ENCODE results near the gene ALDH1B1.

ALDH1B1 gene

GRCh38 chr9:38412751-38413150 lies 20.2 kb downstream of the ALDH1B1 start:
- Histone ChIP-seq H2BK15ac (replicated peaks; ENCODE audit: low read depth) (no peak overlapping the region), H4K5ac (ENCODE audit: low read length) (no peak overlapping the region), H3K27me3 (ENCODE audit: insufficient read depth, low read length, poor library complexity) (no peaks in the 10 kb centered on the region), H2BK5ac (ENCODE audit: low read length) (no peak overlapping the region), H3K56ac (ENCODE audit: low read length) (no peak overlapping the region), H3K79me1 (ENCODE audit: low read length) (no peaks in the 10 kb centered on the region), H3K36me3 (ENCODE audit: control insufficient read depth, insufficient read depth, low read length) (no peaks in the 10 kb centered on the region), H3K18ac (ENCODE audit: low read length) (no peak overlapping the region), H3K27ac (ENCODE audit: low read depth, low read length) (no peak overlapping the region), H3K79me2 (ENCODE audit: control insufficient read depth, insufficient read depth, low read length) (no peaks in the 10 kb centered on the region), H3K23ac (ENCODE audit: low read length) (no peak overlapping the region), H3K9ac (ENCODE audit: low read length) (no peak overlapping the region), H2BK120ac (ENCODE audit: low read depth, low read length) (no peak overlapping the region), H2AK5ac (ENCODE audit: low read length) (no peak overlapping the region), H3K4me1 (ENCODE audit: control insufficient read depth, low read depth, low read length) (no peaks in the 10 kb centered on the region), H3K4ac (ENCODE audit: low read depth, low read length) (no peak overlapping the region), H3K4me2 (ENCODE audit: low read length) (no peak overlapping the region), H3K4me3 (ENCODE audit: low read length) (no peak overlapping the region), H4K8ac (ENCODE audit: low read depth, low read length) (no peak overlapping the region)
- no CpG with 5 or more reads among the region's 6 CpGs for WGBS (ENCODE audit: extremely low coverage, insufficient coverage, low lambda C conversion rate)
- DNase-seq, result no peak

- Histone ChIP-seq H3K18ac (ENCODE audit: low read length) (no peak overlapping the region), H3K4me1 (ENCODE audit: control insufficient read depth, low read depth, low read length) (no peaks in the 10 kb centered on the region), H3K79me1 (ENCODE audit: low read length) (no peaks in the 10 kb centered on the region), H3K79me2 (ENCODE audit: control insufficient read depth, insufficient read depth, low read length) (no peaks in the 10 kb centered on the region), H2BK120ac (ENCODE audit: low read depth, low read length) (no peak overlapping the region), H2BK5ac (ENCODE audit: low read length) (no peak overlapping the region), H3K56ac (ENCODE audit: low read length) (no peak overlapping the region), H3K36me3 (ENCODE audit: control insufficient read depth, insufficient read depth, low read length) (no peaks in the 10 kb centered on the region), H3K23ac (ENCODE audit: low read length) (no peak overlapping the region), H3K4me2 (ENCODE audit: low read length) (no peak overlapping the region), H3K4ac (ENCODE audit: low read depth, low read length) (no peak overlapping the region), H3K4me3 (ENCODE audit: low read length) (no peak overlapping the region), H3K27me3 (ENCODE audit: insufficient read depth, low read length, poor library complexity) (no peaks in the 10 kb centered on the region), H2BK15ac (replicated peaks; ENCODE audit: low read depth) (no peak overlapping the region), H4K5ac (ENCODE audit: low read length) (no peak overlapping the region), H3K27ac (ENCODE audit: low read depth, low read length) (no peak overlapping the region), H3K9ac (ENCODE audit: low read length) (no peak overlapping the region), H2AK5ac (ENCODE audit: low read length) (no peak overlapping the region), H4K8ac (ENCODE audit: low read depth, low read length) (no peak overlapping the region)
- DNase-seq, result no peak
- no CpG with 5 or more reads among the region's 7 CpGs for WGBS (ENCODE audit: extremely low coverage, insufficient coverage, low lambda C conversion rate)
Observed at GRCh38 chr9:38413283-38413682, 20.8 kb downstream of the ALDH1B1 start.

DNA sequence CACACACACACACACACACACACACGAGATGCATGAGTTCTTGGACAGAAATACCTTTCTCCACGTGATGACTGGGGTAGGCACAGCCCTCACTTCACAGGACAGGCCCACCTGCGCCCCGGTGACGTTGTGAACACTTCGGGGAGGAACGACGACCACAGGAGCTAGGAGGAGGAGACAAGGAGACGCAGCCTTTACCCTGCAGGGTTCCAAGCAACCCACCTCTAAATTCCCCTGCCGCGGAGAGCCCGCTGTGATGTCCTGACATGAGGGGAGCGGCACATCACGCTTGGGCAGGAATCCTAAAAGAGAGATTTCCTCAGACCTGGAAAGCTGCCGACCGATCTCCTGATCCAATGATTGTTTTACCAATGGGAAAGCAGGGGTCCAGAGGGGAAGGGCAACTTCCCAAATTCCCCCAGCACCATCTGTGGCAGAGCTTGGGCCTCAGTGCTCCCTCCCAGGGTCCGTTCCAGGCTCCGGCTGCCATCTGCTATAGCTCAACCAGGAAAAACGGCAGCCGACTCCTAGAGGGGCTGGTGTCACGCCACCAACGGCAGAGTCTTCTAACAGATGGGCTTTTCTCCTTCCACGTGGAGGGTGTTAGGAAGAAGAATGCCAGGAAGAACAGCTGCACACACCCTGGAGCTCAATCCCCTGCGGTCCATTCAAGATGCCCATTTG lies 21.7 kb downstream of the ALDH1B1 start:
- Histone ChIP-seq H3K36me3 (ENCODE audit: control insufficient read depth, insufficient read depth, low read length) (no peaks in the 10 kb centered on the region), H3K4me3 (ENCODE audit: low read length) (no peak overlapping the region), H2BK5ac (ENCODE audit: low read length) (no peak overlapping the region), H3K9ac (ENCODE audit: low read length) (no peak overlapping the region), H3K4me1 (ENCODE audit: control insufficient read depth, low read depth, low read length) (no peaks in the 10 kb centered on the region), H3K79me2 (ENCODE audit: control insufficient read depth, insufficient read depth, low read length) (no peaks in the 10 kb centered on the region), H2BK120ac (ENCODE audit: low read depth, low read length) (no peak overlapping the region), H3K27me3 (ENCODE audit: insufficient read depth, low read length, poor library complexity) (no peaks in the 10 kb centered on the region), H3K27ac (ENCODE audit: low read depth, low read length) (no peak overlapping the region), H2AK5ac (ENCODE audit: low read length) (no peak overlapping the region), H3K18ac (ENCODE audit: low read length) (no peak overlapping the region), H3K79me1 (ENCODE audit: low read length) (no peaks in the 10 kb centered on the region), H3K4me2 (ENCODE audit: low read length) (no peak overlapping the region), H3K56ac (ENCODE audit: low read length) (no peak overlapping the region), H3K4ac (ENCODE audit: low read depth, low read length) (no peak overlapping the region), H3K23ac (ENCODE audit: low read length) (no peak overlapping the region), H4K8ac (ENCODE audit: low read depth, low read length) (no peak overlapping the region), H2BK15ac (replicated peaks; ENCODE audit: low read depth) (no peak overlapping the region), H4K5ac (ENCODE audit: low read length) (no peak overlapping the region)
- no CpG with 5 or more reads among the region's 24 CpGs for WGBS (ENCODE audit: extremely low coverage, insufficient coverage, low lambda C conversion rate)
- no peak for DNase-seq

DNA sequence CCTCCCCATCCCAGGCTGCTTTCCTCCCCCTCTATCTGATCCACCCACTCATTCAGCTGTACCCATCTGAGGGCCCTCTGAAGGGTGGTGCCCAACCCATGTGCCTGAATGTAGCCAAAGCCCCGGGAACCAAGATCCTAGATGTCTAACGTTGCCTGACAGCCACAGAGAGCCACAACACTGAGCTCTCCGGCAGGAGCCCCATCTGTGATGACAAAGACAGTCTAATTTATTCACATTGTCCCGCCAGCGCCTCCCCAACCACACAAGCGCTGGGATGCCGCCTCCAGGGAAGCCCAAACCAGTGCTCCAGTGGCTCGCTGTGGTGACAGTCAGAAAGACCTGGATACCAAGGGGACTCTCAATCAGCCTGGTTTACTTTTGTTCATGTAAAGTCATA lies 23.4 kb downstream of the ALDH1B1 start:
- Histone ChIP-seq H3K4me1 (ENCODE audit: control insufficient read depth, low read depth, low read length) (no peaks in the 10 kb centered on the region), H3K4me2 (ENCODE audit: low read length) (no peak overlapping the region), H3K23ac (ENCODE audit: low read length) (no peak overlapping the region), H3K9ac (ENCODE audit: low read length) (no peak overlapping the region), H2BK15ac (replicated peaks; ENCODE audit: low read depth) (no peak overlapping the region), H2BK5ac (ENCODE audit: low read length) (no peak overlapping the region), H3K18ac (ENCODE audit: low read length) (no peak overlapping the region), H3K4ac (ENCODE audit: low read depth, low read length) (no peak overlapping the region), H3K36me3 (ENCODE audit: control insufficient read depth, insufficient read depth, low read length) (no peaks in the 10 kb centered on the region), H4K8ac (ENCODE audit: low read depth, low read length) (no peak overlapping the region), H3K79me2 (ENCODE audit: control insufficient read depth, insufficient read depth, low read length) (no peaks in the 10 kb centered on the region), H2BK120ac (ENCODE audit: low read depth, low read length) (no peak overlapping the region), H3K79me1 (ENCODE audit: low read length) (no peaks in the 10 kb centered on the region), H3K56ac (ENCODE audit: low read length) (no peak overlapping the region), H3K27ac (ENCODE audit: low read depth, low read length) (no peak overlapping the region), H3K27me3 (ENCODE audit: insufficient read depth, low read length, poor library complexity) (no peaks in the 10 kb centered on the region), H3K4me3 (ENCODE audit: low read length) (no peak overlapping the region), H2AK5ac (ENCODE audit: low read length) (no peak overlapping the region), H4K5ac (ENCODE audit: low read length) (no peak overlapping the region)
- DNase-seq, result no peak
- no CpG with 5 or more reads among the region's 8 CpGs for WGBS (ENCODE audit: extremely low coverage, insufficient coverage, low lambda C conversion rate)

GRCh38 chr9:38416461-38416860 lies 24.0 kb downstream of the ALDH1B1 start:
- no peak overlapping the region for H3K4me2 ChIP-seq (ENCODE audit: low read length)
- no peaks in the 10 kb centered on the region for H3K79me1 ChIP-seq (ENCODE audit: low read length)
- H3K4ac ChIP-seq (ENCODE audit: low read depth, low read length), result no peak overlapping the region
- H4K5ac ChIP-seq (ENCODE audit: low read length), result no peak overlapping the region
- no peaks in the 10 kb centered on the region for H3K27me3 ChIP-seq (ENCODE audit: insufficient read depth, low read length, poor library complexity)
- H2BK15ac ChIP-seq (replicated peaks; ENCODE audit: low read depth), result no peak overlapping the region
- DNase-seq, result no peak
- H3K27ac ChIP-seq (ENCODE audit: low read depth, low read length), result no peak overlapping the region
- no peak overlapping the region for H3K18ac ChIP-seq (ENCODE audit: low read length)
- no peak overlapping the region for H4K8ac ChIP-seq (ENCODE audit: low read depth, low read length)
- no peak overlapping the region for H3K4me3 ChIP-seq (ENCODE audit: low read length)
- no peak overlapping the region for H3K23ac ChIP-seq (ENCODE audit: low read length)
- WGBS (ENCODE audit: extremely low coverage, insufficient coverage, low lambda C conversion rate), result no CpG with 5 or more reads among the region's 4 CpGs
- no peaks in the 10 kb centered on the region for H3K79me2 ChIP-seq (ENCODE audit: control insufficient read depth, insufficient read depth, low read length)
- no peak overlapping the region for H2BK120ac ChIP-seq (ENCODE audit: low read depth, low read length)
- H2BK5ac ChIP-seq (ENCODE audit: low read length), result no peak overlapping the region
- no peak overlapping the region for H3K56ac ChIP-seq (ENCODE audit: low read length)
- H2AK5ac ChIP-seq (ENCODE audit: low read length), result no peak overlapping the region
- H3K9ac ChIP-seq (ENCODE audit: low read length), result no peak overlapping the region
- peaks cover 2% of the 10 kb centered on the region for H3K4me1 ChIP-seq (ENCODE audit: control insufficient read depth, low read depth, low read length)
- no peaks in the 10 kb centered on the region for H3K36me3 ChIP-seq (ENCODE audit: control insufficient read depth, insufficient read depth, low read length)
